Urinary bladder (tissue), 4 donors: Measurements from ENCODE around the gene ZNF777. TPM values are rescaled to one million over a fixed set of nuclear protein-coding genes. Genes with fewer than 3 reads are reported as not detected.
"Not testable (repeated sequence)": the region's sequence is repeated elsewhere in the genome, so short reads cannot be mapped to it uniquely, and the experiment has no call there.

ENCODE experiments used
- DNase-seq: peaks from one replicate; pipeline ENCODE4 v3.0.0-alpha.2; 2015; ENCODE audit errors: extremely low spot score
- H3K27ac ChIP-seq: one replicate; pipeline ENCODE4 v1.5.1; 2013; ENCODE audit warnings: low read depth, mild to moderate bottlenecking, moderate library complexity
- H3K36me3 ChIP-seq: one replicate; pipeline ENCODE4 v1.6.1; 2013; ENCODE audit warnings: mild to moderate bottlenecking, moderate library complexity; ENCODE audit not compliant: insufficient read depth
- H3K4me1 ChIP-seq: one replicate; pipeline ENCODE4 v1.6.1; 2013; ENCODE audit warnings: mild to moderate bottlenecking, moderate library complexity; ENCODE audit not compliant: insufficient read depth
- H3K4me3 ChIP-seq: one replicate; pipeline ENCODE4 v1.5.1; 2013; ENCODE audit warnings: low read depth, low read length
- WGBS: extraction: QIAGEN DNeasy Blood & Tissue Kit; methylation state at CpG from one replicate; pipeline ENCODE4 v1.1.7; 2013; 5-methylcytosine and 5-hydroxymethylcytosine counted together
- polyA plus RNA-seq: library from polyadenylated mRNA; stranded (reverse); fragments of 200-250 nt; gene quantifications from one replicate; pipeline ENCODE4 v1.2.3, GENCODE V29; 2013
- total RNA-seq: library from RNA; depleted of rRNA; stranded (reverse); fragments of >200 nt; gene quantifications from one replicate; pipeline ENCODE4 v1.2.3, GENCODE V29; 2014
- donor health status: healthy with polysubstance abuse.
- donor health status: healthy.

ZNF777 gene
- total and polyA plus RNA-seq, 2 donors: 2.7 to 15.0 TPM

DNA sequence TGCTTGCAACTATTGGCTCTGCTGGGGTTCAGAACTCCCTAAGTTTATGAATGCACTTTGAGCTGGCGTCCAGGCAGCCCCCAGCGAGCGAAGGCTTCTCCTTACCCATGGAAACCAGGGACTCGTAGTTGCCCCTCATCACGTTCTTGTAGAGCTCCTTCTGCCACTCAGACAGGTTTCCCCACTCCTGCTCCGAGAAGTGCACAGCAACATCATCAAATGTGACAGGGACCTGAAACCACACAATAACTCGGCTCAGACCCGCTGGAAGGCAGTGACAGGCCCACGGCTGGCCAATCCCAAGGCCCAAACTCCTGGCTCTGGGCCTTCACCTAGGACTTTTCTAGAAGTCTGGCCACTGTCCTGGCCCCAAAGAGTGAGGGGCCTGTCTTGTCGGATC lies 6.9 kb downstream of the ZNF777 start:
- DNase-seq: no peak
- 93% methylated on average over 10 of the region's 10 CpGs for WGBS
- no peaks in the 10 kb centered on the region for H3K4me1 ChIP-seq
- no peak overlapping the region for H3K4me3 ChIP-seq
- H3K27ac ChIP-seq: no peak overlapping the region
- H3K36me3 ChIP-seq: no peaks in the 10 kb centered on the region

DNA sequence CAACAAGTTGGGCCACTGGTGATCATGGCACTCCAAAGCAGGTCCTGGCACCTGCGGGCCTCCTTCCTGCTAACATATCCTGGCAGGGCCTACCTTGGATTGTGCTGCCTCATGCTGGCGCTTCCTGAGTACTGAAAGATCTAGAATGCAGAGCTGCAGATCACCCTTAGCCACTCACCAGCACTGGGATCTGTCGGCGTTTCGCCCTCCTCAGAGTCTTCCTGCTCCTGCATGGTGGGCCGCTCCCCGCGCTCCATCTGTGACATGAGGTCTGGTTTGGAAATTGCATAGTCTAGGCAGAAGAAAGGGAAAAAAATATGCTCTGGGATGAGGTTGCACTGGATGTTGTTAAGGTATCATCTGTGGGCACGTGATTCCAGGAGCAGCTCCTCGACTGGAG lies 10.0 kb downstream of the ZNF777 start:
- no peak for DNase-seq
- Histone ChIP-seq H3K36me3 (no peaks in the 10 kb centered on the region), H3K4me1 (no peaks in the 10 kb centered on the region), H3K4me3 (no peak overlapping the region), H3K27ac (no peak overlapping the region)
- 96% methylated on average over 10 of the region's 10 CpGs for WGBS

DNA sequence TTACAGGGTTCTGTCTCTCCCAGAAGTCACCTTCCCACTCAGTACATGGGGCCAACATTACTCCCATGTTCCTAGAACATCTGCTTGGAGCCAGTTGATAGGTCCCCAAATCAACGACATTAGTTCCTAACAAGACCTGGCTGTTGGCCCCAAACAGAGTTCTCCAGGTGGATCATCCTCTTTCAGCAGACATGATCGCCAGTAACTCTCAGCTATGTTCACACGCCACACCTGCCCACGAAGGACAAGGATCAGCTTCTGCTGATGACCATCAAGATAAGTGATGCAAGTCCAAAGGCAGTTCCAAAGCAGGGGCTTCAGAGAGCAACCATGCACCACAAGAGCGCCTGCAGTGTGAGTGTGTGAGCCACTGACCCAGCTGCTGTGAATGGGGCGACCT lies 11.0 kb downstream of the ZNF777 start:
- Histone ChIP-seq H3K27ac (no peak overlapping the region), H3K36me3 (no peaks in the 10 kb centered on the region), H3K4me3 (no peak overlapping the region), H3K4me1 (no peaks in the 10 kb centered on the region)
- WGBS: 95% methylated on average over 6 of the region's 6 CpGs
- no peak for DNase-seq

DNA sequence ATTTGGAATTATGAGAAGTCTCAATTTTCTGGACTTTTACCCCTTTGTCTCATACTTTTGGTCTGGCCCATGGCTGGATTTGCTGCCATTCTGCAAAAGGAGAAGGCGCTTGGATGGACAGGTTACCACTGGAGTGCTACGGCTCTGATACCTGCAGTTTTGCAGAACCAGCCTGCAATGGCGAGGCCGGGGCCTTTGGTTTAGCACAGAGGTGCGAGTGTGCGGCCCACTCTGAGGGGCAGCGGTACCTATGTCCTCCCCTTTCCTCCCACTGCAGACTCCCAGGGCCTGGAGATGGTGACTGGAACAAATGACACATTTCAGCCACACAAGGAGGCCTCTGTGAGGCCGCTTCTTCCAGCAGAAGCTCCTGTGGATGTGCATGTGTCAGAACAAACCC lies 11.9 kb downstream of the ZNF777 start:
- Histone ChIP-seq H3K27ac (no peak overlapping the region), H3K4me3 (no peak overlapping the region), H3K36me3 (no peaks in the 10 kb centered on the region), H3K4me1 (no peaks in the 10 kb centered on the region)
- DNase-seq: no peak
- 91% methylated on average over 8 of the region's 8 CpGs for WGBS

DNA sequence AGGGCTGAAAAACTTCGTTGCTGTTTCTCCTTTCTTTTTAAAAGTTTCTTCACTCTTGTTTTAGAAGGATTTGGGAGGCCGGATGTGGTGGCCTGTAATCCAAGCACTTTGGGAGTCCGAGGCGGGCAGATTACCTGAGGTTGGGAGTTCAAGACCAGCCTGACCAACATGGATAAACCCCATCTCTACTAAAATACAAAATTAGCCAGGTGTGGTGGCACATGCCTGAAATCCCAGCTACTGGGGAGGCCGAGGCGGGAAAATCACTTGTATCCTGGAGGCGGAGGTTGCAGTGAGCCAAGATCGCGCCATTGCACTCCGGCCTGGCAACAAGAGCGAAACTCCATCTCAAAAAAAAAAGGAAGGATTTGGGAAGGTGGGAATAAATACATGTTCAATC lies 14.8 kb downstream of the ZNF777 start:
- not testable (repeated sequence) for H3K27ac ChIP-seq, H3K36me3 ChIP-seq, H3K4me1 ChIP-seq, DNase-seq, H3K4me3 ChIP-seq
- 96% methylated on average over 11 of the region's 11 CpGs for WGBS

DNA sequence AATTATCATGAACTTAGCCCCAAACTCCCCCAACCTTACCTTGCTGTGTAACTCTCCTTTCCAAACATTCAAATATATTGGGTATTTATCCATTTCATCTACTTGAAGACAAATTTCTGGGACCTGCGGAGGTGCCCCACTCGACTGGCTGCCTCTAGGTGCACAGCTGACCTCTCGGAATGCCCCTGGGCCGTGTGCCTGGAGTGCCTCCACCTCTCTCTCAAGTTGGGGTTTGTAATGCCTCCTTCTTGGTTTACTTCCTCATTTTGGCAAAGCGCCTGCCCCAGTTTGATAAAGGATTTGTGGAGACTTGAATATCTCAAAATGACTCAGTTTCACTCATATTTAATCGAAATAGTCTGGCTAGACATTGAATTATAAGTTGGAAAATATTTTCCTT lies 16.6 kb downstream of the ZNF777 start:
- Histone ChIP-seq H3K4me3 (no peak overlapping the region), H3K27ac (no peak overlapping the region), H3K36me3 (no peaks in the 10 kb centered on the region), H3K4me1 (no peaks in the 10 kb centered on the region)
- DNase-seq: no peak
- WGBS: 91% methylated on average over 6 of the region's 6 CpGs

DNA sequence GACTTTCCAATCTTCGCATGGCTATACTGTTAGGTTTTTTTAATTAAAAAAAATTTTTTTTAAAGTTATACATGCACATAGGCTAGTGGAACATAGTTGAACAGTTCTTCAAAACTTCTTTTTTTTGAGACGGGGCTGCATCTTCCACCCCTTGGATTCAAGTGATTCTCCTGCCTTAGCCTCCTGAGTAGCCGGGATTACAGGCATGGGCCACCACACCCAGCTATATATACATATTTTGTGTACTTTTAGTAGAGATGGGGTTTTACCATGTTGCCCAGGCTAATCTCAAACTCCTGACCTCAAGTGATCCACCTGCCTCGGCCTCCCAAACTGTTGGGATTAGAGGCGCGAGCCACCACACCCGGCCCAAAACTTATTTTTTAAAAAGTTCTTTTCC lies 17.3 kb downstream of the ZNF777 start:
- Histone ChIP-seq H3K4me3 (no peak overlapping the region), H3K4me1 (no peaks in the 10 kb centered on the region), H3K27ac (no peak overlapping the region), H3K36me3 (no peaks in the 10 kb centered on the region)
- DNase-seq: no peak
- WGBS: 95% methylated on average over 7 of the region's 7 CpGs

DNA sequence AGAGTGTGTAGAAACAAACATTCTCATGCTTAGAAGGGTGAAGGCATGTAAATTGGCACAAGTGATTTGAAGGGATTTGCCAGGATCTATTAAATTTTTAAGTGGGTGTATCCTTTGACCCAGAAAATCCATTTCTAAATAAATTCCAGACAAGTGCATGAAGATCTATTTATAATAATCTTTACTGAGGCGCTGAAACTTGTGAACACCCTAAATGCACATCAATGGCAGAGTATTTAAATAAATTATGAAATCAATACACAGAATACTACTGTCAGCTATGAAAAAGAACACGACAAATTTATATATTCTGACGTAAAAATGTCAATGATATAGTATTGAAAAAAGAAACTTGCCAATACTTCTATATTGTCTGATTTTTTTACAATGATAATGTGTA lies 17.9 kb downstream of the ZNF777 start:
- Histone ChIP-seq H3K36me3 (no peaks in the 10 kb centered on the region), H3K4me3 (no peak overlapping the region), H3K4me1 (no peaks in the 10 kb centered on the region), H3K27ac (no peak overlapping the region)
- 74% methylated on average over 3 of the region's 3 CpGs for WGBS
- DNase-seq: no peak

DNA sequence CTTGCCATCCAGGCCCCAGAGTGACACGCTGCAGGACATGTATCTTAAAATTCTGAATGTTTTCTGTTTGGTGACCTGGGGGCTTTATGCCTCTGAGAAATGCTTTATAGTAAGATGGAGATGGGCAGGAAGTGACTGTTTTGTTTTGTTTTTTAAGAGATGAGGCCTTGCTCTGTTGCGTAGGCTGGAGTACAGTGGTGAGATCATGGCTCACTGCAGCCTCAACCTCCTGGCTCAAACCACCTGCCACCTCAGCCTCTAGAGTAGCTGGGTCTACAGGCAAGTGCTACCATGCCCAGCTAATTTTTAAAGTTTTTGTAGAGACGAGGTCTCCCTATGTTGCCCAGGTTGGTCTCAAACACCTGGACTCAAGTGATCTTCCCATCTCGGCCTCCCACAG lies 20.6 kb downstream of the ZNF777 start:
- 87% methylated on average over 4 of the region's 4 CpGs for WGBS
- H3K27ac ChIP-seq: no peak overlapping the region
- H3K36me3 ChIP-seq: no peaks in the 10 kb centered on the region
- no peak overlapping the region for H3K4me3 ChIP-seq
- H3K4me1 ChIP-seq: no peaks in the 10 kb centered on the region
- DNase-seq: no peak

DNA sequence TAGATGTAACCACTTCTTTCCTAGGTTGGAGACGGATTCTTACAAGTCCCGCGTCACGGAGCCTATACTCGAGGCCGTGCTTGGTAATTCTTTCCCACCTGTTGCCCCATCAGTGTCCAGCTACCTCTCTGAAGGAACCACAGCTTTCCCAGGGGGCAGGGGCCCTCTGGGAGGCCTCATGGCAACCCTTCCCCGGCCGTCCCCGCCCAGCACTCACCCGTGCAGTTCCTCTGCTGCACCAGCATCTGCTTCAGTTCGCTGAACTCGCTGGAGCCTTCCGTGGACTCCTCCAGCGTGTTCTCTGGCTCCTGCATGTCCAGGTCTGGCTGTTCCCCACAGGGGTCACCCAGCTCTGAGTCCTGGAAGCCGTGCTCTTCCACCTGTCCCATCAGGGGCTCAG lies 24.5 kb downstream of the ZNF777 start:
- H3K36me3 ChIP-seq: peaks cover 3% of the 10 kb centered on the region
- H3K4me1 ChIP-seq: no peaks in the 10 kb centered on the region
- no peak overlapping the region for H3K4me3 ChIP-seq
- WGBS: 95% methylated on average over 15 of the region's 15 CpGs
- DNase-seq: no peak
- H3K27ac ChIP-seq: no peak overlapping the region

DNA sequence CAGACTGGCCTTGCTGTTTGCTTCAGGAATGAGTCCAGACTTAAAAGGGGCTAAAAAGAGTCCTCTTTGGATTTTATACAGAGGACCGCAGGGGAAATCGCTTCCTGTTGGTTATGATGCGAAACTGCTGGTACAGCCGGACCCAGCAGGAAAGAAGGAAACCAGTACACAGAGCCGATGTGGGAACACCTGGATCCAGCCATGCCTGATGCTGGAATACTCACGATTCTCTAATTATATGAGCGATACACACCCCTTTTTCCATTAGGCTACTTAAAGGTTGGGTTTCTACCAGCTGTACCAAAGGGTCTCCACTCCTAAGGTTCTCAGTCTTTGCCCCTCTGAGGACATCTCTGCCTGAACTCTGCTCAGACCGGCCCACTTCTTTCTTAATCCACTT lies 27.7 kb downstream of the ZNF777 start:
- 89% methylated on average over 8 of the region's 8 CpGs for WGBS

DNA sequence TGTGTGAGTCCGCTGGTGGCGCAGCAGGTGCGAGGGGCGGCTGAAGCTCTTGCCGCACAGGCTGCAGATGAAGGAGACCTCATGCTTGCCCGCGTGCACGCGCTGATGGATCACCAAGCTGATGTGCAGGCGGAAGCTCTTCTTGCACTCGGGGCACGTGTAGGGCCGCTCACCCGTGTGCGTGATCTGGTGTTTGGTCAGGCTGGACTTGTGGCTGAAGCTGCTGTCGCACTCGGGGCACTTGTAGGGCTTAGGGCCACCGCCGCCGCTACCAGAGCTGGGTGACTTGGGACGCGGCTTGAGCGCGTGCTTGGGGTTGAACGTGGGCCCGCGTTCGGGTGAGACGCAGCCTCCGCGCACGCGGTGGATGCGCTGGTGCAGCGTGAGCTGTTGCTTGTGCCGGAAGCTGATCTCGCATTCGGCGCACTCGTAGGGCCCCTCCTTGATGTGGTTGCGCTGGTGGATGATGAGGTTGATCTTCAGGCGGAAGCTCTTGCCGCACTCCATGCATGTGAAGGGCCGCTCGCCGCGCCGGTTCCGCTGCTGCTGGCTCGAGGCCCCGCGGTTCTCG lies 28.7 kb downstream of the ZNF777 start:
- 92% methylated on average over 53 of the region's 53 CpGs for WGBS
- no peak for DNase-seq
- H3K4me3 ChIP-seq: no peak overlapping the region
- peaks cover 3% of the 10 kb centered on the region for H3K36me3 ChIP-seq
- no peak overlapping the region for H3K27ac ChIP-seq
- no peaks in the 10 kb centered on the region for H3K4me1 ChIP-seq

More for the DNA sequence above, 27.7 kb downstream of the ZNF777 start:
- H3K4me3 ChIP-seq: no peak overlapping the region
- H3K36me3 ChIP-seq: peaks cover 3% of the 10 kb centered on the region
- DNase-seq: no peak
- no peak overlapping the region for H3K27ac ChIP-seq
- H3K4me1 ChIP-seq: no peaks in the 10 kb centered on the region

DNA sequence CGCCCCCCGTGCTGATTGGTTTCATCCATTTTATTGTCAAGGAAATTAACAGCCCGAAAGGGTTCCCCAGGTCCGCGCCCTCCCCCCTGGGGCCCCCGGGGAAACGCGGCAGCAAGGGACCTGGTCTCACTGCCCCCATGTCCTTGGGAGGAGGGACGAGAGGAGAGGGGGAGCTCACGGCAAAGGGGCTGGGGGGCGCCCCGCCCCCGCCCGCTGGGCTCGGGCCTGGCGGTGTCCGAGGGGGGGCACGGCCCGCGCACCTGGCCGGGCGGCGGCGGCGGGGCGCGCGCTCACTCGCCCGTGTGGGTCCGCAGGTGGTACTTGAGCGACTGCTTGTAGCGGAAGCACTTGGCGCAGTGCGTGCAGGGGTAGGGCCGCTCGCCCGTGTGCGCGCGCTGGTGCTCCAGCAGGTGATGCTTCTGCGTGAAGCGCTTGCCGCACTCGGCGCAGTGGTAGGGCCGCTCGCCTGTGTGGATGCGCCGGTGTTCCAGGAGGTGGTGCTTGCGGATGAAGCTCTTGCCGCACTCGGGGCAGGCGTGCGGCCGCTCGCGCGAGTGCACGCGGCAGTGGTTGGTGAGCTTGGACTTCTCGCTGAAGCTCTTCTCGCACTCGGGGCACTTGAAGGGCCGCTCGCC lies 29.3 kb downstream of the ZNF777 start:
- WGBS: 90% methylated on average over 66 of the region's 66 CpGs
- no peak overlapping the region for H3K4me3 ChIP-seq

DNA sequence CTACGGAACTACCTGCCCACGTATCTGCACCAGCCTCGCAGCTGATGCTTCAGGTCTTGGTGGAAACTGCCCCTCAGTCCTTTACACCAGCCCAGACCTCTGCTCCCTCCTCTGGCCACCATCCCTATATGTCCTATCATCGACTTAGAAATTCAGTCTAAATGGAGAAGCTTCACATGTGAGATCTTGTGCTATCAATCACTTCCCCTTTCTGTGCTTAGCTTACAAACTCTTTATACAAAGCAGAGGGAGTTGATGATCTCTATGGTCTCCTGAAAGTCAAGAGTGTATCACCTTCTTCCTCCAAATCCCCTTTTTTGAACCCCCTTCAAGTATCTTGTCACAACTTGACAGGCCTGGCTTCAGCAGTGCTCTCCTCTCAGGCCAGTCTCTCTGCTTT lies 30.7 kb downstream of the ZNF777 start:
- Histone ChIP-seq H3K27ac (no peak overlapping the region), H3K4me3 (no peak overlapping the region), H3K36me3 (peaks cover 3% of the 10 kb centered on the region), H3K4me1 (no peaks in the 10 kb centered on the region)
- no peak for DNase-seq
- WGBS: 86% methylated on average over 4 of the region's 4 CpGs

More for the DNA sequence above, 29.3 kb downstream of the ZNF777 start:
- Histone ChIP-seq H3K27ac (no peak overlapping the region), H3K4me1 (no peaks in the 10 kb centered on the region), H3K36me3 (peaks cover 3% of the 10 kb centered on the region)
- DNase-seq: no peak

DNA sequence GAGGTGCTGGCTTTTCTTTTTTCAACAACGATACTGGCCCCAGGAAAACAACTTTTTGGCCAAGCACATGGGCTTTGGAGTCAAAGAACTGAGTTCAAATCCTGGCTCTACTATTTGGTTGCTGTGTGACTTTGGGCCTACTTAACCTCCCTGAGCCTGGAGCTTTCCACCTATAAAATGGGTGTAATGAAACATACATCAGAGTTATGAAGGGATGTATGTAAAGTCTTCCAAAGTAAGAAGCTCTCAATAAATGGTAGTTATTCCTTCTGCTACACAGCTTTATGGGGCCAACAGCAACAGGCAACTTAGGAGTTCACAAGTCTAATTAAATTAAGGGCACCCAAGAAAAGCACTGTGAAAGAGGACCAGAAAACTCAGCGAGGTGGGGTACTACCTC lies 33.0 kb downstream of the ZNF777 start:
- Histone ChIP-seq H3K36me3 (peaks cover 3% of the 10 kb centered on the region), H3K4me1 (no peaks in the 10 kb centered on the region), H3K4me3 (no peak overlapping the region), H3K27ac (no peak overlapping the region)
- DNase-seq: no peak
- 93% methylated on average over 2 of the region's 2 CpGs for WGBS
